ENCODE data around the gene CRYGS.

CRYGS gene

DNA sequence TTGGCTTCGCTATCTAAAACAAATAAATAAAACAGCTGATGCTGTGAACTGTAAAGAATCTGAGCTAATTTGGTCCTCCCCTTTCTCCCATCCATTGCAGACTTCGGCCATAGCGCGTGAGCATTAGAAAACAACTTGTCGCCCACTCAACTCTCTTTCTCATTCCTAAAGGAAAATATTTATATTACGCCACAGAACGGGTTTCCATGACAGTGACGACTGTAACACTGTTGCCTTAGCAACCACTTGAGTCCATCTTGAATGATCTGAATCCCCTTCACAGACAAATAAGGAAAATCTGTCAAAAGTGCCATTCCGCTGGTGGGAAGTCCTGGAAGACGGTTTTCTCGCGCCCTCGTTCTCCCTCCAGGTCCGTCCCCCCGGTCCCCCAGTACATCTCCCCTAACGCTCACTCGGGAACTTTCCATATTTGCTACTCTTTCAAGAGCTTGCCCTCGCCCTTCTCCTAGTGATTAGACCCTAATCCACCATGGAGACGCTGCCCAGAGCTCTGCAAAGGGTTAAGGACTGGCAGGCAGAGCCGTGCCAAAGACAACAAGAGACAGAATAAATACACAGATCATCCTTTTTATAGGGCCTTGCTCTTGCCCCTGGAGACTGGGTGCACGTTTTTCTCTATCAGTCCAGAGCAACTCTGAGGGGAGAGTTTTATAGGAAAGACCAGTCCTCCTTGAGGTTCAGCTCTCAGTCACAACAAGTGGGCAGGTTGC is 50.5 kb downstream of the CRYGS start:
- DNase-seq (ENCODE audit: low read depth), result no peak

DNA sequence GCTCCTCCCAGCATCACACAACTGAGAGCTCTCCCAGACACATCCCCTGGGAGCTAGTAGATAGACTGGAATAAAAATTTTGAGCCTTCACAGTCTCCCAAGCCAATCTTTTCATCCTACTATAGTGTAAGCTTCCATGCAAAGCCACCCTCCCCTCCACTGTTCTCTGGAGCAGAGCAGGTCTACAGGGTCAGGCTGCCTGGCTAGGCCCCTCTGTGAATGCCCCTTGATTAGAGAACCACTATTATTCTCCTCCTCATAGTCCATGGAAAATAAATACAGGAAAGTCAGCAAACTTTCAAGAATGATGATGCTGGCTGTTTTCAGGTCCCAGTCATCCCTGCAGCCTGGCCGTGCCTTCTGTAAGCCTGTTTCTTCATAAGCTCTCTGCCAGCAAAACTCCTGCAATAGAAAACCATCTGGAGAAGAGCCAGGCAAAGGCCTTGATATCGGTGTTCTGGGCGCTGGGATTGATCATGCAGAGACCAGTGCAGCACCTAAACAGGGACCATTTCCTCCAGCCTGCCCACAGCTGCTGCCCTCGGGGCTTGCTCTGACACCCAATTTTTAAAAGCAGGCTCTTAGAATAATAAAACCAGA is 51.7 kb downstream of the CRYGS start:
- no peak for DNase-seq (ENCODE audit: low read depth)

DNA sequence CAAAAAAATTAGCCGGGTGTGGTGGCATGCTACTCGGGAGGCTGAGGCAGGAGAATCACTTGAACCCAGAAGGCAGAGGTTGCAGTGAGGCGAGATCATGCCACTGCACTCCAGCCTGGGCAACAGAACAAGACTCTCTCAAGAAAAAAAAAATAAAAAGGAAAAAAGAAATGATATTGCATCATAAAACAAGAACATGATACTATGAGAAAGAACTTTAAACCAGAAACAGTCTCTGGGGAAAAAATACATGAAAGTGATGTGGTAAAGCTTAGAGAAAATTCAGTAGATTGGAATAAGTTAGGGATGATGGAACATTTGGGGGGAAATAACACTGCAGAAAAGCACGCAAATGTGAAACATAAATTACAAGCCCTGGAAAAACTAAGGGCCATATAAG is 54.7 kb downstream of the CRYGS start:
- DNase-seq (ENCODE audit: low read depth), result no peak

Measured in activated T-helper 1 cell treated with Interleukin-2 at 50 U/mL for 16 hours (primary cell).